Panc1 (cell line): ENCODE results near the gene TIMP3. TPM values are rescaled to one million over a fixed set of nuclear protein-coding genes. Genes with fewer than 3 reads are reported as not detected.

Experiments used
- ATAC-seq: fragments of 200-7000 bp; cut with Tn5 transposase; 2 replicates; pipeline ENCODE4 v1.9.1; 2020; ENCODE audit warnings: mild to moderate bottlenecking, moderate library complexity
- BruUV-seq: library from RNA; stranded (reverse); fragments of 400-500 nt; replicated peaks from 2 replicates; lab custom pipeline; 2021; lab: Mats Ljungman, UMichigan
- CTCF ChIA-PET: fragments of 300-600 bp; sonication (Branson Sonifier 250); formaldehyde crosslinking; loops from one replicate; lab custom pipeline; 2022; ENCODE audit warnings: antibody characterized with exemption; lab: Charles Lee
- POLR2A ChIA-PET: fragments of 300-600 bp; sonication (Branson Sonifier 250); formaldehyde crosslinking; loops from one replicate; lab custom pipeline; 2022; ENCODE audit warnings: antibody characterized with exemption; lab: Charles Lee
- DNase-seq: peaks from one replicate; pipeline ENCODE4 v3.0.0-alpha.2; 2010; ENCODE audit warnings: low read depth, low spot score
- H3K27ac ChIP-seq: 2 replicates; pipeline ENCODE4 v1.5.1; 2011; ENCODE audit warnings: mild to moderate bottlenecking, low read length, inconsistent platforms
- H3K27me3 ChIP-seq: fragments of 200-500 bp; sonication (Bioruptor generic); 2 replicates; pipeline ENCODE4 v1.6.0; 2014; ENCODE audit warnings: low read length, inconsistent platforms; ENCODE audit not compliant: control insufficient read depth, insufficient read depth
- H3K36me3 ChIP-seq: fragments of 200-500 bp; sonication (Bioruptor generic); 2 replicates; pipeline ENCODE4 v1.5.1; 2014; ENCODE audit warnings: inconsistent platforms, mild to moderate bottlenecking, low read length, moderate library complexity; ENCODE audit not compliant: control insufficient read depth, insufficient read depth
- H3K4me1 ChIP-seq: 2 replicates; pipeline ENCODE4 v1.5.1; 2011; ENCODE audit warnings: inconsistent platforms, mild to moderate bottlenecking, low read length, moderate library complexity; ENCODE audit not compliant: control insufficient read depth, insufficient read depth
- H3K4me3 ChIP-seq, 2 experiments: 2 replicates each; pipeline ENCODE4 v1.5.1; 2011 to 2012; ENCODE audit warnings: low read depth in 2 of 2, low read length in 2 of 2, mild to moderate bottlenecking in 2 of 2, inconsistent platforms in 1 of 2, moderate library complexity in 1 of 2
- H3K9me3 ChIP-seq: fragments of 200-500 bp; sonication (Bioruptor generic); 2 replicates; pipeline ENCODE4 v1.5.1; 2014; ENCODE audit warnings: low read depth, mild to moderate bottlenecking, inconsistent platforms, low read length, moderate library complexity; ENCODE audit not compliant: control insufficient read depth, insufficient read depth
- CTCF ChIP-seq: fragments of 450-650 bp; IDR thresholded peaks from 2 replicates; pipeline ENCODE4 v1.5.1; 2017; ENCODE audit warnings: mild to moderate bottlenecking
- POLR2AphosphoS5 ChIP-seq: IDR thresholded peaks from 2 replicates; pipeline ENCODE4 v1.6.1; 2012; ENCODE audit warnings: mild to moderate bottlenecking, low read depth, low read length, moderate library complexity
- REST ChIP-seq, 2 experiments: IDR thresholded peaks; 2 replicates each; pipeline ENCODE4 v1.6.1; 2011 to 2012; ENCODE audit warnings: low read depth in 2 of 2, control low read depth in 1 of 2, low read length in 1 of 2, mild to moderate bottlenecking in 1 of 2, moderate library complexity in 1 of 2; ENCODE audit not compliant: insufficient read depth in 1 of 2
- SIN3A ChIP-seq: IDR thresholded peaks from 2 replicates; pipeline ENCODE4 v1.6.1; 2012; ENCODE audit warnings: low read depth, mild to moderate bottlenecking, low read length, moderate library complexity, borderline replicate concordance; ENCODE audit not compliant: insufficient read depth
- TCF7L2 ChIP-seq: IDR thresholded peaks from 2 replicates; pipeline ENCODE4 v1.6.1; 2011; ENCODE audit warnings: mild to moderate bottlenecking, low read depth, low read length, inconsistent platforms
- in situ Hi-C: cut with HindIII; loops from 2 replicates; pipeline ENCODE4 v1.10.0; 2016; ENCODE audit warnings: low sequenced_read_pairs, low pct_unique_long_range_greater_than_20kb
- intact Hi-C: fragments of 100-400 bp; cut with micrococcal nuclease; formaldehyde crosslinking; loops from one replicate; pipeline ENCODE4 v1.10.0; 2022; ENCODE audit not compliant: unreplicated experiment
- total RNA-seq: library from RNA; stranded (reverse); gene quantifications from one replicate; pipeline ENCODE4 v1.2.1, GENCODE V29; 2021; ENCODE audit not compliant: unreplicated experiment

TIMP3 gene
- total RNA-seq, 1 experiment from 2014 or later, result 0.67 TPM

- intact Hi-C loops (no loop called here), in situ Hi-C loops (no loop called here)
- ChIA-PET CTCF (no interaction called here), POLR2A (no interaction called here)
- Histone ChIP-seq H3K4me1 (no peaks in the 10 kb centered on the region), H3K36me3 (no peaks in the 10 kb centered on the region), H3K27me3 (no peaks in the 10 kb centered on the region), H3K27ac (no peak overlapping the region), H3K4me3 (no peak overlapping the region), H3K9me3 (no peaks in the 10 kb centered on the region)
- DNase-seq (no peak), ATAC-seq (no peak)
- TF ChIP-seq SIN3A (no peak), REST (IDR thresholded peaks at IDR 0.05; ENCODE audit: insufficient read depth in 1 of 2, low read depth in 2 of 2, low read length in 1 of 2) (no peak), POLR2AphosphoS5 (no peak), CTCF (no peak)
- BruUV-seq, result no TSS peak
Measured at GRCh38 chr22:32839831-32840584, 38.5 kb downstream of the TIMP3 start.

- CTCF ChIA-PET, result no interaction called here
- no TSS peak for BruUV-seq
- no peak for DNase-seq
Measured at GRCh38 chr22:32841175-32841574, 39.7 kb downstream of the TIMP3 start.

More at GRCh38 chr22:32841175-32841574, 39.7 kb downstream of the TIMP3 start:
- TF ChIP-seq SIN3A (no peak), REST (IDR thresholded peaks at IDR 0.05; ENCODE audit: insufficient read depth in 1 of 2, low read depth in 2 of 2, low read length in 1 of 2) (no peak), CTCF (no peak), TCF7L2 (no peak), POLR2AphosphoS5 (no peak)
- H3K4me3 ChIP-seq, result no peak overlapping the region
- H3K27ac ChIP-seq, result no peak overlapping the region
- H3K36me3 ChIP-seq, result no peaks in the 10 kb centered on the region
- intact Hi-C loops (no loop called here), in situ Hi-C loops (no loop called here)
- POLR2A ChIA-PET, result no interaction called here
- no peaks in the 10 kb centered on the region for H3K9me3 ChIP-seq
- ATAC-seq, result no peak
- H3K27me3 ChIP-seq, result no peaks in the 10 kb centered on the region
- H3K4me1 ChIP-seq, result no peaks in the 10 kb centered on the region
